Measurements from ENCODE around the gene RTN4RL1.
"Not testable (repeated sequence)": the region's sequence is repeated elsewhere in the genome, so short reads cannot be mapped to it uniquely, and the experiment has no call there.

The RTN4RL1 gene

DNA sequence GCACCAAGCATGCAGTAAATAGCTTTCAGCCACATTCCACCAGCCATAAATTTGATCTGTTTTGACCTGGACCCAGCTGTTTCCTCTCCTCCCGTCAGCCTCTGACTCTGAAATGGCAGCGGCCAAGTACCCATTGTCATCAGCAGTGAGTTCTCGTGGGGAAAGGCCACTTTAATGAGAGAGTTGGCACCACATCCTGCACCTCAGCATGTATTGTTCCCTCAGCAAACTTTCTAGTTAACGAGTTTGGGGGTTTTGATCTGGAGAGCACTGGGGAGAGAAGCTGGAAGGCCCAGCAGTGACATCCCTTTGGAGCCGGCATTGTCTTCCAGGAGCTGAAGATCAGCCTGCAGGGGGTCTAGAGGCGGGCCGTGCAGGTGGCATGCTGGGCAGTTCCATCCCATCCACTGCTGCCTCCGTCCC, 110.5 kb downstream of the RTN4RL1 start:
- DNase-seq, result no peak

DNA sequence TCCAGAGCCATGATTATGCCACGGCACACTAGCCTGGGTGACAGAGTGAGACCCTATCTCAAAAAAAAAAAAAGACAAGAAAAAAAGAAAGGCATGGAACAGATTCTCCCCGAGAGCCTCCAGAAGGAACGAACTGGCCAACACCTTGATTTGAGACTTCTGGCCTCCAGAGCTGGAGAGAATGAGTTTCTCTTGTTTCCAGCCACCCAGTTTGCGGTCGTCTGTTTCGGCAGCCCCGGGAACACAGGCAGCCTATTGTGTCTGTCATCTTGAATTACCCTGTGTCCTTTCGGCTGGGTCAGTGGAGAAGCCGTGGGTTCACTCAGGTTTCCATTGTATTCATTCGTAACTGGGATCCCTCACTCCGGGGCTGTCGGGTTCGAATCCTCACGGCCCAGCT, 111.4 kb downstream of the RTN4RL1 start:
- DNase-seq, result no peak

DNA sequence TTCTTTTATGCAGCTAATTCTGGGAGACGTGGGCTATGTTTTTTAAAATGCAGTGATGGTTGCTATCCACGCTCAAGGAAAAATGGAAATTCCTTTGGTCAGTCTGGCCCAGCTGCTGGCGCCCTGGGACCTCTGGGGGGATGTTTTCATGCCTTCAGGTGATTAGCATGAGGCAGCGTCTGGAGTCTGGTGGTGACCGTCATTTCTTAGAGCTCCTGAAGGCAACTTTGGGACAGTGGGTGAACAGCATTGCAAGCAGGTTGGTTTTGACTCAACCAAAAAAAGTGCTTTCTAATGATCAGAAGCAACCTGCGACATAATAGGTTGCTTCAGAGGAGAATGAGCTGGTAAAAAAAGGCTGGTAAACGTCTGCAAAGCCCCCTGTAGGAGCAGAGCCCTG, 113.0 kb downstream of the RTN4RL1 start:
- no peak for DNase-seq

DNA sequence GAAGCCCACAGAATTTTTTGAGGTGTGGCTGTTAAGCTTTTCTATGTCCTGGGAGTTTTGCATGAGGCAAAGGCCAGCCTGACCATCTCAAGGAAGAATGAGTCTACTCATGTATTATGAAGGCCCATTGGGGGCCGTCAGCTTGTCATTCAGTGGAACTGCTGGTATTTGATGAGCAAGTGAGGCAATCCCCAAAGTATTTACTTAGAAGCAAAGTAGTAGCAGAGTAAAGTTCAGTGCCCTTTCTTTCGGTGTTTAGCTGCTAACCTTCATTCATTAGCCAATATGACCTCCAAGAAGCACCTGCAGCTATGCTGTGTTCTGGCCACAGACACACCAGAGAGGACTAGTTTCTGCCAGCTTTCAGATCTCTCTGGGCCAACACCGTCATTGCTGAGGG, 115.1 kb downstream of the RTN4RL1 start:
- DNase-seq, result no peak

DNA sequence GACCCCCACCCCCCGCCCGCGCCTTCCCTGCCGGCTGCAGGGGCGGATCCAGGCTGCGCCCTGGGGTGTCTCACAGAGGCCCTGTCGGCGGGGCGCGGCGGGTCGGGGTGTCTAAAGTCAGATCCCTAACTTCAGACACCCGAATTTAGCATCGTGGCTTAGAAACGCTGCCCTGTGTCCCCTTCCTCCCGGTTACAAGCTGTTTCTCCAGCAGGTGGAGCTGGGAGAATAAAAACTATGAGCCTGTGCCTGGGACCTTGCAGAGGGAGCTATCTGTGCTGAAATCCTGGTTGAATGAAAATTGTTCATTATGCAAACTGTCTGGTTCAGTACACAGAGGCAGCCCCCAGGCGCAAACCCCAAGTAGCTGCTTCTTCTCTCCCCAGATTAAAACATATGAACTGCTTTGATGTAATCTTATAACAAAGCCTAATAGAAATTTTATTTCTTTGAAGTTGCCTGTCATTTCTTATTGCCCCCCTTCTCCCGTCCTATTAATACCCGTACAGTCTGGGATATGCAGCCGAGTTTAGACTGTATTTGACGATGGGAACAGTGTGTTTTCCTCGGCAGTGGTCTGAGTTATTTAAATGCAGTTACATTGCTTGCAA, 116.3 kb downstream of the RTN4RL1 start:
- DNase-seq, result peak; percentile 29

DNA sequence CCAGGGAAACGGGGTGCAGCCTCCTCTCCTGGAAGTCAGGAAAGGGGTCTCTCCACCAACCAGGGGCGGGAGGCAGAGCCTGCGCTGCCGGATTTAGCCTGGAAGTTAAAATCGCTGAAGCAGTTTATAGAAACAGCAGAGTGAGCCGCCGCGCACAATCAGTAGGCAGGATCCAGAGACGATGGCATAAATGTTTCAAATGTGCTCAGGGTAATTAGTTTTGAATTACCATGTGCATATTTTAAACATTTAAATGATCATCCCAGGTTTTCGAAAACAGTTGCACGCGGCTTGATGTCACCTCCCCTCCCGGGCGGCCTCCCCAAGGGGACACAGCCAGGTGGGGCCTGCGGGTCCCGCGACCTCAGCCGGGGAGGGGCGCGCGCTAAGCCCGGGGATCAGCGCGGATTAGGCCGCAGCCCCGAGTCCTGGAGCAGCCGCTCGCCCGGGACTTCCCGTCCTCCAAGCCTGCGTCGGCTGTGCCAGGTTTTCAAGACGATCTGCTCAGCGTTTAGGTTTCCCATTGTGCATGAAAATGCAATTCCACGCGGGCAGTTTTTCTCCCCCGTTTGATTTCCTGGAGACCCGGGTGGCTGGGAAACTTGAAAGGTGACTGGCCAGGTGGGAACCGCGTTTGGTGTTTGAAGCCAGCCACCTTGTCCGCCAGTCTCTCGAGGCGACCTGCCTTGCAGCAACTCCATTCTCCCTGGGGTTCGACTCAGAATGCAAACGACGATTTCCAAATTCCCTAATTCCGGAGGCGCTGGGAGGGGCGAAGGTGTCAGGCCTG, 117.0 kb downstream of the RTN4RL1 start:
- DNase-seq, result no peak

DNA sequence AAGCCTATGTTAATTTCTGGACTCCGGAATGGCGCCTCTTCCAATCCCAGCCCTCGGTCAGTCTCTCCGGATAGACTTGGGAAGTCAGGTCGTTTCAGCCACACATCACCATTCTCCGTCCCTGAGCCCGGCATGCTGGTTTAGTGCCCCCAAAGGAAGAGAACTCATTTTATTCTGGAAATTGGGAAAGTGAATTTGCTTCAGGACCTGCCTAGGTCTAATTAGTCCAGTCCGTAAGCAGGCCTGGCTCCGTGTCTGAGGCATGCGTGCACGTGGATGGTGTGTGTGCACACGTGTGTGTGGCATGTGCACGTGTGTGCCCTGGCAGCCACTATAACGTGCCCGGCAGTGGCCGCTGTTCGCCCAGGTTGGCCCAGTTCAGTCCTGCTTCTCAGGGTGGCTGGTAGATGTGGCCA, 117.9 kb downstream of the RTN4RL1 start:
- DNase-seq, result no peak

DNA sequence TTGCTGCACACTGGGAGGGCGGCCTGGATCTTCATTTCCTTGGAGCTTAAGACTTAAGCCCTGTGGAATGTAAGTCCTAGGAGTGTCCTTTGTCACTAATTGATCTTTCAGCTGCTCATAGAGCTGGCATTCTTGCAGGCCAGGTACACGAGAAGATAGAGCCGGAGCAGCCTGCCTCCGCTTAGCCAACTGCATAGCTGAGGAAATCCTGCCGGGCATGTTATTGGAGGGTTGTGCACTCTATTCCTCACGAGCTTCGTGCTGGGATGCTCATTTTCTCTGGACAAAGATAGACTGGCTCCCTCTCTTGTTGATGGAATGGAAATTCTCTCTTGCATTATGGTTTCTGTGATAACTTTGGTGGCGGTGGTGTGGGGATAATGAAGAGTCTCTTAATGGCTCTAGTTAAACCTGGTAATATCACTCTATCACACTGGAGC, 118.5 kb downstream of the RTN4RL1 start:
- DNase-seq, result no peak

DNA sequence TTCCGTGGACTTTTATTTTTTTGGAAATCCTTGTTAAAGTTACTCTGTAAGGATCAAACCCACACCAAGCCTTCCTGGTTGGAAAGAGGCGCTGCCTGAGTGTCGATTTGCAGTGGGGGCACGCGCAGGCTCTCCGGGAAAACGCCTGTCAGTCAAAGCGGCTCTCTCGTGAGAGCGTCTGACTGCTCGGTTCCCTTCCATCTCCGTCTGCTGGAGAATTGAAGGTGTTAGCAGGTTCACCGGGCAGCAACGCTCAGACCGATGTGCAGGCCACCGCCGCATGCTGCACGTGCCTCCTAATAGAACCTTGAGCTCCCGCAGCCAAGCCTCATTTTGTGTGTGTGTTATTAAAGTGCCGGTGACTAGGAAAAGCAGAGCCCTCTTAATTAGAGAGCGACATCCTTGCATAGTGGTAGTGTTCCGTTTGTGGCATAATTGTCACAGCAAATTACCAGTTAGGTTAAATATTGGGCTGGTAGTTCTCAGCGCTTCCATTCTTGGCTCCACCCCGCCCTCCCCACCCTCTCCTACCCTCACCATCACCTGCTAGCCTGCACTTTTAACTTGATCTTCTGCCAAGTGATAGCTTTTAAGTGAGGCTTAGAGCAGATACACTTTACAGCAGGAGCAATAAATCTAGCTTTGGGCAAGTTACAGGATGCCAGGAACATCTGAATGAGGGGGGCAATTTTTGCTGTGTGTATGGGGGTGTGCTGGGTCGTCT, 119.8 kb downstream of the RTN4RL1 start:
- DNase-seq, result peak; percentile 32

DNA sequence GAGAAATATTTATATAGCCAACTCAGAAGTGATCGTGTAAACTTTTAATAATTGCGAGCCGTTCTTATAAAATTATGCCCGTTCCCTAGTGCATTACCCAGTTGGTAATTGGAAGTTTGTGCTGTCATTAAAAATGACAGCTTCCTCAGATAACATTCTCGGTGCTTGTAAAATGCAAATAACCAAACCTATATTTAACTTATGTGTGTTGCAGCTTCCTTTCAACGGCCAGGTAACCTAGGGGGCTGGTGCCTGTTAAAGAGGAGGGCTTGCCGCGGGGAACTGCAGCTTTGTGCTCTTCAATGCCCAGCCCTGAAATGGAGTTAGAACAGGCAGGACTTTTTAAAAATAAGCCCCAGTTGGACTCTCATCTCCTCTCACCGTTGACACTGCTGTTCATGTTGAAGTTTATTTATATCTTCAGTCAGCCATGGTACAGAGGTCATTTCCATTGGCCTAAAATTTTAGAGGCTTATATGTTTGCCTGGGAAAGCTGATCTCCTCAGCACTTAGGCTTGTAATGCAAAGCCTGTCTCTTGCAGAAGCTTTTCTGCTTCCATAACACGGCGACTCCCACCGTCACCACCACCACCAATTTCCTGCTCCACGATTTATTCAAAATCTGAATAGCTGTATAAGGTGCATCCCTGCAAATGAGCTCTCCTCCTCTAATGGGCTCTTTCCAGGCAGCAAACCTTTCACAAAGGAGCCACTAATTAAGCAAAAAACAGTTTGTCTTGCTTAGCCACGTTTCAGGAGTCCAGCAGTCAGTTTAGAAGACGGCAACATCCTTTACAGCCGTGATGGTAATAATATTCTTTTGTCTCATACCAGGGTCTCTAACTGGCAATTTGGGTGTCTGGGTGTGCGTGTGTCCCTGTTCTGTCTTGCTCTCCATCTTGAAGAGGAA, 120.6 kb downstream of the RTN4RL1 start:
- DNase-seq, result no peak

DNA sequence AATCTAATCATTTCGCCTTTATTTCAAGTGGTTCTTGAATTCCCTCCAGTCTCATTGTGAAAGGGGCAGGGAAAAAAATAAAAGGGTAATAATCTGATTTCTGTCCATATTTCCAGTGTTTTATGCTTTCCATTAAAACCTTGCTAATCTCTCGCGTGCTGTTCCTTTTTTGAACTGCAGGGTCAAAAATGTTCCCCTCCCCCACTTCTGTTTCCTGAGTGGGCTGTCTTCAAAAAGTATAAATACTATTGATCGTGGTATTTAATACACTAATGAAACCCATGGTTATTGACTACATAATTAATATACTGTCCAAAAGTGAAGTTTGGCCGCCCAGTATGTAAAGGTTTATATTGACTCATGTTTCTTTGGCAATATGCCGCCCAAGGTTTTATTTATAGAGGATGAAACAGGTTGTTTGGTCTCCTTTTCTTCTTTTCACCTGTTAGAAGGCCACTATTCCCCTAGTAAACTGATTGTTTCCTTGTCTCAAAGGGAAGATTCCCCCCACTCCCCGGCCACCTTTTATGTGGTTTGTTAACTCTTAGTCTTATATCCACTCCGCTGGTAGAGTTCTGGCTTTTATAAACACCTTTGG, 125.6 kb downstream of the RTN4RL1 start:
- DNase-seq, result no peak

DNA sequence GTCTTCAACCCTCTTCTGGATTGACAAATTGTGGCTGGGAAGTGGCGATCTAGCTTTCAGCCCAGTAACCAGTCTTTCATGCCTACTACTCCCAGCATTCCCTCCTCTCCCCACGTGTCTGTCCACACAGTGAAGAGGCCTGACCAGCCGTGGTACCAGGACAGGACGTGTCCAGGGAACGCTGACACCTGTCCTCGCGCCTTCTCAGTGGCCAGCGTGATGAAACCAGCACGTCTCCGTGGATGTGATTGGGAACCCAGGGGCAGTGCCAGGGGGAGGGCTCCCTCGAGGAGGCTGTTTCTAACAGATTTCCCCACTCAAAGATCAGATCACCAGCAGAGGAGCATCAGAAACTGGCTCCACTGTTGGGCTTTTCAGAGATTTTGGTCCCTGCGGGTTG, 126.3 kb downstream of the RTN4RL1 start:
- no peak for DNase-seq

DNA sequence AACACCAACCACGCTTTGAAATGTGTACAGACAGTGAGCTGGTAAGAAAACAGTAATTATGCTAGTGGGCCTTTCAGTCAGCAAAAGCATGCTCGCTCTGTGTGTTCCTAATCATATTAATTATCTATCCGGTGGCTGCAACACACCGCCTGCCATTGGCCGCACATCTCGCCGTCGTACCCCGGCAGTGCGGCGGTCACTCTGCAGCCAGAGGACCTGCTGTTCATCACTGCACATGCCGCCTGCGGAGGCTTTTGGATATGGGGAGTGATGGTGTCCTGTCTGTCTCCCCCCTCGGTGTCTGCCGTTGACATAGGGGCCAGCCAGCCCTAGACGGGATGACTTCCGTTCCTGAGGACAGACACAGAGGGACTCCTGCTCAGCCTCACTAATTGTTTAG, 126.8 kb downstream of the RTN4RL1 start:
- DNase-seq, result no peak

DNA sequence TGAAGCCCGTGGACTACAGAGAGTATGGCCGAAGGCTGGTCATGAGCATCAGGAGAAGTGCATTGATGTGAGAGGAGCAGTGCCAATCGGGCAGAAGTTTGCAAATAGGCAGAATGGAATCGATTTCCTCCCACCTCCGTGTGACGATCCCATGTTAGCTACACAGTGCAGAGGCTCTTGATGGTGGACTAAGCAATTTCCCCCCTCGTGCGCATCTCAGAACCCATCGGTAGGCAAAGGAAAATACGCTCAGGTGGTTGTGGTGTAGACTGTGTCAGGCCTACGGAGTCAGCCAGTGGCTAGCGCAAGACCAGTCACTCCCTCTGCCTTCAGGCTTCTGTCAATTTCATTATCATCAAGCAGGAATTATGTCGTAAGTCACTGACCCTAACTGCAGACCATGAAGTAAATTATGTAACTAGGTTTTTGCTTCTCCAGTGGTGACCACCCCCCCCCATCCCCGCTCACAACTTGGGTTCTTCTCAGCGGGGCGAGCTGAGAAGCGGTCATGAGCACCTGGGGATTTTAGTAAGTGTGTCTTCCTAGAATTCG, 128.0 kb downstream of the RTN4RL1 start:
- no peak for DNase-seq

DNA sequence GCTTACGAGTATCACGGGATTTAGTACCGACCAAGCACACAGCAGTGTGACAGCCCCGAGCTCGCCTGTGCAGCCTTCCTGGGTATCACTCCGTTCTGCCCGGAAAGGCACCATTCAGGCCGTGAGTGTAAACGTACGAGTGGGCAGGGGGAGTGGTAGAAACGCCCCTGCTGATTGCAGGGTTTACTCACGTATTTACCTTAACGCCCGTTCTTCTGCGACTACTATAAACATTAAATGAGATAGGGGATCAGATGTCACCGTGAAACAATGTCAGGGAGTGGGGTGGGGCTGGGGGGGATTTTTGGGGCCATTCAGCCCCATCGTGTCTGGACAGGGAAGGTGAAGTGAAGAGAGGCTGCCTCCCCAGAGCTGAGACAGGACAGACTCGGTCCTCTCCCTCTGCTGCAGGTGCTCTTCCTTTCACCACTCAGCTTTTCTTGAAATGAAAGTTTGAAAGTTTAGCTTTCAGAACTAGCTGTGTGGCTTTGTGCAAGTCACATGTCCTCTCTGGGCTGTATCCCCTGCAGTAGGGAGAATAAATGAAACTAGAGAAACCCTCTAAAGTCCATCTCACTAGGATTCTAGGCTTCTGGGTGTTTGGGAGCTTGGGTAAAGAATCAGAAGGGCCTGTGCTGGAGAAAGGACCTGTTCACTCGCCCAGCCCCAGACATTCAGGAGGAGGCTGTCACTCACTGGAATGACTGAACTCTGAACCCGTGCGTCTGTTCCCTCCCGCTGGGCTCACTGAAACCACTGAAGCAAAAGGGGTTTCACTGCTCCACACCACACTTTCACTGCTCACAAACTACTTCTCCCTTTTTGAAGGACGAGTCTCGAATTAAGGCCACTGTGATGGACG, 128.7 kb downstream of the RTN4RL1 start:
- no peak for DNase-seq

DNA sequence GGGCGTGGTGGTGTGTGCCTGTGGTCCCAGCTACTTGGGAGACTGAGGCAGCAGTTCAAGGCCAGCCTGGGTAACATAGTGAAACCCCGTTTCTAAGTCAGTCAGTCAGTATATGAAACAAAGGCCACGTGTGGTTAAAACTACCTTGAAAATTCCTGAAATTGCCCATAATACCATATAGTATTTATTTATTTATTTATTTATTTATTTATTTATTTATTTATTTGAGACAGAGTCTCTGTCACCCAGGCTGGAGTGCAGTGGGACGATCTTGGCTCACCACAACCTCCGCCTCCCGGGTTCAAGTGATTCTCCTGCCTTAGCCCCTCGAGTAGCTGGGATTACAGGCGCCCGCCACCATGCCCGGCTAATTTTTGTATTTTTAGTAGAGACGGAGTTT, 129.7 kb downstream of the RTN4RL1 start:
- not testable (repeated sequence) for DNase-seq

DNA sequence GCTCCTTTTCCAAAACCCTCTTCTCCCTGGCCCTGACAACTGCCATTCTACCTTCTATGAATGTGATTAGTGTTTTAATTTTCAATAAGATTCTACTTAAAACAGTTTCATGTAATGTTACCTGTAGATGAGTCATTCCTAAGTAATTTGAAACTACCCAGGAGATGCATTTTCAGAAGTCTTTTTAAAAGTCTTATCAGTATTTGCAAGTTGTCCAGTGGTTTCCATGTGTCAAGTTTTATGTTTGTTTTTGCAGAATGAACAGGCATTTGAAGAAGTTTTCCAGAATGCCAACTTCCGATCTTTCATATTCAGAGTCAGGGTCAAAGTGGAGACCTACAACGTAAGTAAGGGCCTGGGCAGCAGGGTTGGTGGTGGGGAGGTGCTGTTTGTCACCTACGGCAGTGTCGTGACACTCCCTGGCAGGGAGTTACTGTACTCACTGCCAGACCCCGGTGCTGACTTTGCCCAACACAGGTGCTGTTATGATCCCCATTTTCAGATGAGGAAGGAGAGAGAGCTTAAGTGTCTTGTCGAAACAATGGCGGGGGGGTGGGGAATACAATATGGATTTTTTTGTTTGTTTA, 130.3 kb downstream of the RTN4RL1 start:
- no peak for DNase-seq

DNA sequence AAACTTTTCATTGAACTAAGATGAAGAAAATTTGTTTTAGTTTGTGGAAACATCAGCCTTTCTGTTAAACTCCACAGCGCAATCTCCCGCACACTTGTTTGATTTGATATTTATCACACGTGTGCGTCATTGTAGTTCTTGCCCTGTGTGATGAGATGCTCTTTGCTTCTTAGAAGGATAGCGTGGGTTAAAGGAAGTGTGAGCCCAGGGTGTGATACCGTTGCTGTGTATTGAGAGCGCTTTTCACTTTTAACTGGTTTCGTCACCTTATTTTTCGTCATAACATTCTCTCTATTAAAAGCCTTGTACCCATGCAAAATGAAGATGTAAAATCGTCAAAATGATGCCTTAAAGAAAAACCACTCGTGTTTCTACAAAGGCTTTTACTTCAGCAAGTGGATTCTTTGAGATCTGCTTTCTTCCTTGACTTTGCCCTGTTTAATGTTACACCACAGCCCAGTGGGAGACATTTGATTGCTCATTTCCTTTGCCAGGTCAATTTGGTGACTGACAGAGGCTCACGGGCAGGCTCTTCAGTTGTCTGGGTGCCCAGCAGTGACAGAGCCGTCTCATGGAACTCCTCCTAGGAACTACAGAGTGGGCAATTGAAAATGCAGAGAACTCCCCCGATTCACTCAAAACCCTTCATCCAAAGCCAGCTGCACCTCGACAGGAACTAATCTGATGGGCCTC, 134.2 kb downstream of the RTN4RL1 start:
- no peak for DNase-seq

DNA sequence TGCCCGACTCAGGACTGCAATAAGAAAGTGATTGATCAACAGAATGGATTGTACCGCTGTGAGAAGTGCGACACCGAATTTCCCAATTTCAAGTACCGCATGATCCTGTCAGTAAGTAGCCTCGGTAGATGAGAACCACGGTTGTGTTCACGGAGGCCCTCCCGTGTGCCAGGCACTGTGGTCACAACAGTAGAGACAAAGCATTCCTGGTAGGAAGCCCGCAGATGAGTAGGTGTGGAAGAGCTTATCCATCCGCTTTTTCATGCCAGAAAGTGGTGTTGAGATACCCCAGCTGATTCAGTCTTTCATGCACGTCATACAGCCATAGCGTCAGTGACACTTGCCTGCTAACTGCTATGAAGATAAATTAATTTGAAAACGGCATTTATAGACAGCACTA, 136.4 kb downstream of the RTN4RL1 start:
- DNase-seq, result no peak
